Osteocyte (in vitro differentiated cells): ENCODE data around the gene RNPS1. TPM values are rescaled to one million over a fixed set of nuclear protein-coding genes. Genes with fewer than 3 reads are reported as not detected.

Experiments used
- DNase-seq: peaks from one replicate; pipeline ENCODE4 v3.0.0; 2021; ENCODE audit warnings: mixed read lengths; ENCODE audit not compliant: unreplicated experiment; ENCODE audit errors: extremely low spot score
- H3K27ac Mint-ChIP-seq: one replicate; pipeline ENCODE4 v1.8.0; 2021; ENCODE audit warnings: mild to moderate bottlenecking, mixed read lengths; ENCODE audit not compliant: unreplicated experiment
- H3K27me3 Mint-ChIP-seq: one replicate; pipeline ENCODE4 v1.8.0; 2021; ENCODE audit warnings: mixed read lengths; ENCODE audit not compliant: unreplicated experiment
- H3K36me3 Mint-ChIP-seq: one replicate; pipeline ENCODE4 v1.8.0; 2021; ENCODE audit warnings: mixed read lengths; ENCODE audit not compliant: unreplicated experiment
- H3K4me1 Mint-ChIP-seq: one replicate; pipeline ENCODE4 v1.8.0; 2021; ENCODE audit warnings: mixed read lengths; ENCODE audit not compliant: unreplicated experiment
- H3K4me3 Mint-ChIP-seq: one replicate; pipeline ENCODE4 v1.8.0; 2021; ENCODE audit warnings: mild to moderate bottlenecking, moderate library complexity, mixed read lengths; ENCODE audit not compliant: unreplicated experiment
- H3K9me3 Mint-ChIP-seq: one replicate; pipeline ENCODE4 v1.8.0; 2021; ENCODE audit warnings: mixed read lengths; ENCODE audit not compliant: unreplicated experiment
- total RNA-seq: library from RNA; stranded (reverse); gene quantifications from 2 replicates; pipeline ENCODE4 v1.2.1, GENCODE V29; 2021
- TF ChIP-seq, protein P1 (sequence below): fragments of 200-600 bp; sonication (generic); IDR thresholded peaks from 2 replicates; pipeline ENCODE4 v1.5.0; 2021; ENCODE audit warnings: antibody characterized with exemption, mild to moderate bottlenecking, moderate library complexity

Gene RNPS1
- total RNA-seq, 1 donor from 2014 or later: 140 TPM

DNA sequence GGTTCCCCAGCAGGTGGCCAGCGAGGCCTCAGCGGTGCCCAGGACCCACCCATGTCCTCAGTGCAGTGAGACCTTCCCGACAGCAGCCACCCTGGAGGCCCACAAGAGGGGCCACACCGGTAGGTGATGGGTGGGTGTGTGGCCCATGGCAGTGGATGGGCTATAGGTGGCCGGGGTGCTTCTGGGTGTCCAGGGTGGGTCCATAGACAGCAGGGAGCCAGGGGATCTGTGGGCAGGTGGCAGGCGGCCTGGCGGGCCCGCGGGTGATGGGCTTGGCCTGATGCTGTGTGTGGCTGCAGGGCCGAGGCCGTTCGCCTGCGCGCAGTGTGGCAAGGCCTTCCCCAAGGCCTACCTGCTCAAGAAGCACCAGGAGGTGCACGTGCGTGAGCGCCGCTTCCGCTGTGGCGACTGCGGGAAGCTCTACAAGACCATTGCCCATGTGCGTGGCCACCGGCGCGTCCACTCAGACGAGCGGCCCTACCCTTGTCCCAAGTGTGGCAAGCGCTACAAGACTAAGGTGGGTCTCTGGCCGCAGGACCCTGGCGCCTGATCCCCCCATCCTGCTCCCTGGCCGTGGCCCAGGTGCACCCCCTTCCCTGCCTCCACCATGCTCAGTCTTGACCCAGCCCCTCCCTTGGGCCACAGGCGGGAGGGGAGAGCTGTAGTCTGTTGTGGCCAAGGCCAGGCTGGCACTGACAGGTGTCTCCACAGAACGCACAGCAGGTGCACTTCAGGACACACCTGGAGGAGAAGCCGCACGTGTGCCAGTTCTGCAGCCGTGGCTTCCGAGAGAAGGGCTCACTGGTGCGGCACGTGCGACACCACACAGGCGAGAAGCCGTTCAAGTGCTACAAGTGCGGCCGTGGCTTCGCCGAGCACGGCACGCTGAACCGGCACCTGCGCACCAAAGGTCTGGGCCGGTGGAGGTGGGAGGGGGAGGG, 33.8 kb downstream of the RNPS1 start:
- no peak for DNase-seq
- H3K9me3 Mint-ChIP-seq: no peaks in the 10 kb centered on the region
- H3K27me3 Mint-ChIP-seq: no peaks in the 10 kb centered on the region
- no peak overlapping the region for H3K4me3 Mint-ChIP-seq
- peaks cover 2% of the 10 kb centered on the region for H3K4me1 Mint-ChIP-seq
- H3K36me3 Mint-ChIP-seq: peaks cover 9% of the 10 kb centered on the region
- TF ChIP-seq, protein P1, sequence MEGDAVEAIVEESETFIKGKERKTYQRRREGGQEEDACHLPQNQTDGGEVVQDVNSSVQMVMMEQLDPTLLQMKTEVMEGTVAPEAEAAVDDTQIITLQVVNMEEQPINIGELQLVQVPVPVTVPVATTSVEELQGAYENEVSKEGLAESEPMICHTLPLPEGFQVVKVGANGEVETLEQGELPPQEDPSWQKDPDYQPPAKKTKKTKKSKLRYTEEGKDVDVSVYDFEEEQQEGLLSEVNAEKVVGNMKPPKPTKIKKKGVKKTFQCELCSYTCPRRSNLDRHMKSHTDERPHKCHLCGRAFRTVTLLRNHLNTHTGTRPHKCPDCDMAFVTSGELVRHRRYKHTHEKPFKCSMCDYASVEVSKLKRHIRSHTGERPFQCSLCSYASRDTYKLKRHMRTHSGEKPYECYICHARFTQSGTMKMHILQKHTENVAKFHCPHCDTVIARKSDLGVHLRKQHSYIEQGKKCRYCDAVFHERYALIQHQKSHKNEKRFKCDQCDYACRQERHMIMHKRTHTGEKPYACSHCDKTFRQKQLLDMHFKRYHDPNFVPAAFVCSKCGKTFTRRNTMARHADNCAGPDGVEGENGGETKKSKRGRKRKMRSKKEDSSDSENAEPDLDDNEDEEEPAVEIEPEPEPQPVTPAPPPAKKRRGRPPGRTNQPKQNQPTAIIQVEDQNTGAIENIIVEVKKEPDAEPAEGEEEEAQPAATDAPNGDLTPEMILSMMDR: no peak
- no peak overlapping the region for H3K27ac Mint-ChIP-seq

DNA sequence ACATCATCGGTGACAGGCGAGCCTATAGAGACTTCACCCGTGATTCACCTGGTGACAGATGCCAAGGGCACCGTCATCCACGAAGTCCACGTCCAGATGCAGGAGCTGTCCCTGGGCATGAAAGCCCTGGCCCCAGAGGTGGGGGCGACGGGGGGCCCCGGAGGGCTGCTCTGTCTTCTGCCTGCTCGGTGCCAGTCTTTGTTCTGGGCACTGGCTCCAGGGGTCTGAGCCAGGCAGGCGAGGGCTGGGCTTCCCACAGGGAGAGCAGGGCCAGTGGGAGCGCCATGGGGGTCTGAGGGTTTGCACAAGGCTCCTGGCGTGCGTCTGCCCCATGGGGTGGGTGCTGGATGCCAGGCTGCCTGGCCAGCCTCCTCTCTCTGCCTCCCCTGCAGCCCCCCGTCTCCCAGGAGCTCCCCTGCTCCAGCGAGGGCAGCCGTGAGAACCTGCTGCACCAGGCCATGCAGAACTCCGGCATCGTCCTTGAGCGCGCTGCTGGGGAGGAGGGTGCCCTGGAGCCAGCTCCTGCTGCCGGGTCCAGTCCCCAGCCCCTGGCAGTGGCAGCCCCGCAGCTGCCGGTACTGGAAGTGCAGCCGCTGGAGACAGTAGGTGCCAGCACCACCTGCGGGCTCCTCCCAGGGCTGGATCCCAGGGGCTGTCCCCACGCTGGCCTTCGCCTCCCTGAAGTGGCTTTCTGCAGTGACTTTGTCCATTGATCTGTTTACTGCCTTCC, 34.7 kb downstream of the RNPS1 start:
- no peaks in the 10 kb centered on the region for H3K27me3 Mint-ChIP-seq
- H3K27ac Mint-ChIP-seq: no peak overlapping the region
- no peak overlapping the region for H3K4me3 Mint-ChIP-seq
- H3K9me3 Mint-ChIP-seq: no peaks in the 10 kb centered on the region
- peaks cover 2% of the 10 kb centered on the region for H3K4me1 Mint-ChIP-seq
- TF ChIP-seq, protein P1: no peak
- DNase-seq: no peak
- peaks cover 9% of the 10 kb centered on the region for H3K36me3 Mint-ChIP-seq

DNA sequence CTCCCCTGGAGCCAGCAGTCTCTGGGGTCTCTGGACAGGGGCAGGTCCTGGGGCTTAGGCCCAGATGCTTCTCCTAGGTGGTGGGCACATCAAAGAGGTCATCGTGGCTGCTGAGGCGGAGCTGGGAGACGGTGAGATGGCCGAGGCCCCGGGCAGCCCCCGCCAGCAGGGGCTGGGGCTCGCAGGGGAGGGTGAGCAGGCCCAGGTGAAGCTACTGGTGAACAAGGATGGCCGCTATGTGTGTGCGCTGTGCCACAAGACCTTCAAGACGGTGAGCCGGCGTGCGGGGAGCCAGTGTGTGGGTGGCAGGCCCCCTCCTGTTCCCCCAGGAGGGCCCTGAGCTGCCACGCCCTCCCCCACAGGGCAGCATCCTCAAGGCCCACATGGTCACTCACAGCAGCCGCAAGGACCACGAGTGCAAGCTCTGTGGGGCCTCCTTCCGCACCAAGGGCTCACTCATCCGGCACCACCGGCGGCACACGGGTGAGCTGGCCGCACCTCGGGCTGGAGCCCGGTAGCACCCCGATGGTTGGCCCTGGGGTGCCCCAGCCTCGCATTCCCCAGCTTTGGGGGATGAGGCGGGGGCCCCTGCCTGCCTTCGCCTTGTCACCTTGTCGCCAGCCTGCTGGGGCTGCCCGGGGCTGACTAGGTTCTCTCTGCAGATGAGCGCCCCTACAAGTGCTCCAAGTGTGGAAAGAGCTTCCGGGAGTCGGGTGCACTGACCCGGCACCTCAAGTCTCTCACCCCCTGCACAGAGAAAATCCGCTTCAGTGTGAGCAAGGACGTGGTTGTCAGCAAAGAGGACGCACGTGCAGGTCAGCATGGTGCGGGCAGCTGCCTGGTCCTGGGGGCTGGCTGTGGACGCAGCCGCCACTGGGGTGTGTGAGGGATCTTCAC, 35.6 kb downstream of the RNPS1 start:
- Mint-ChIP-seq H3K9me3 (no peaks in the 10 kb centered on the region), H3K4me1 (peaks cover 2% of the 10 kb centered on the region), H3K36me3 (peaks cover 9% of the 10 kb centered on the region), H3K27me3 (no peaks in the 10 kb centered on the region), H3K27ac (no peak overlapping the region), H3K4me3 (no peak overlapping the region)
- TF ChIP-seq, protein P1: no peak
- DNase-seq: no peak

DNA sequence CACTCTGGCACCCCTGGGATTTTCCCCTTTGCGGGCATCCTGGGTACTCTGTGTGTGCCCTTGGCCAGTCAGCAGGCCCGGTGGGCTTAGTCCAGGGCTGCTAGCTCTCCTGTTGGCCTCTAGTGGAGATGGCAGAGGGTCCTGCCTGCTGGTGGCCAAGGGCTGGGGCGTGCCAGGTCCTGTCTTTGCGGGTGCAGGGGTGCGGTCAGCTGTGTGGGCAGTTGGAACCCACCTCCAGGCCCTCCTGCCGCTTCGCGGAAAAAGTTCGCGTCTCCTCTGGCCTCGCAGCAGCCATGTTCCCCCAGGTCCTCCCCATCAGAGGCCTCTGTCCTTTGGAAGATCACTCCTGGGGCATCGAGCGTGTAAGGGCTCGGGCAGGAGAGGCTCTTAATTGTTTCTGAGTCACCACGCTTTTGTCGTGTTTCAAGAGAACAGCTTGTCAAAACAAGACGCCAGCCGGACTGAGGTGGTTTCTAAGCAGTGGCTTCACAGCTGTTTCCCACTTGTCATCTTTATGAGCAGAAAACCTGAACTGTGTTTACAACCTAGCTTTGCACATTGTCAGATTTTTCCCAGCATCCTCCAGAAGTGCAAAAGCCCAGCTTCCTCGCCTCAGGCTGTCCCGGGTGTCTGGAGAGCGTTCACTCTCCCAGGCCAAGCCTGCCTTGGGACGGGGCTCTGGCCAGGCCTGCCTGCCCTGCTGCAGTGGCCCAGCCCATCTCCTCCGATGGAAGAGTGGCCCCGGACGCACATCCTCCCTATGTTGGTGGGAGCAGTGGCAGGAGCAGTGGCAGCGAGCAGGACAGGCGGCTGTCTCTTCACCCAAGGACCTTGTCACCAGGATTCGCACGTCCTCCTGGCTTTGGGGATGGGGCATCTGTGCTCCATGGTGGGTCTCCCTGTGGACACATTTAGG, 36.7 kb downstream of the RNPS1 start:
- H3K4me1 Mint-ChIP-seq: peaks cover 3% of the 10 kb centered on the region
- H3K27me3 Mint-ChIP-seq: no peaks in the 10 kb centered on the region
- no peak overlapping the region for H3K27ac Mint-ChIP-seq

More for the DNA sequence above, 36.7 kb downstream of the RNPS1 start:
- TF ChIP-seq, protein P1: no peak
- no peak overlapping the region for H3K4me3 Mint-ChIP-seq
- DNase-seq: peak; percentile 83
- H3K9me3 Mint-ChIP-seq: no peaks in the 10 kb centered on the region
- H3K36me3 Mint-ChIP-seq: peaks cover 9% of the 10 kb centered on the region
